Dedifferentiated amniotic fluid mesenchymal stem cell (primary cell): ENCODE data around the gene PRKAG2.

Experiments used
- DNase-seq: peaks from one replicate; pipeline ENCODE4 v3.0.0-alpha.2; 2016; ENCODE audit errors: extremely low spot score

The PRKAG2 gene

GRCh38 chr7:151710646-151711434 lies 166.1 kb downstream of the PRKAG2 start:
- no peak for DNase-seq

GRCh38 chr7:151710121-151710640 lies 166.7 kb downstream of the PRKAG2 start:
- DNase-seq, result no peak

- DNase-seq, result no peak
These were observed 167.5 kb downstream of the PRKAG2 start for GRCh38 chr7:151709141-151710038.

- no peak for DNase-seq
These were observed 168.3 kb downstream of the PRKAG2 start for GRCh38 chr7:151708610-151709009.

GRCh38 chr7:151707757-151708156 lies 169.2 kb downstream of the PRKAG2 start:
- DNase-seq, result no peak

- DNase-seq, result no peak
These were observed 169.8 kb downstream of the PRKAG2 start for GRCh38 chr7:151707105-151707469.

- DNase-seq, result no peak
These were observed 170.4 kb downstream of the PRKAG2 start for GRCh38 chr7:151706277-151707104.

- peak; percentile 16 for DNase-seq
These were observed 171.2 kb downstream of the PRKAG2 start for GRCh38 chr7:151705636-151706276.

GRCh38 chr7:151704960-151705635 lies 171.8 kb downstream of the PRKAG2 start:
- no peak for DNase-seq

- no peak for DNase-seq
These were observed 172.5 kb downstream of the PRKAG2 start for GRCh38 chr7:151704299-151704959.

- no peak for DNase-seq
These were observed 174.0 kb downstream of the PRKAG2 start for GRCh38 chr7:151702961-151703360.

- no peak for DNase-seq
These were observed 176.2 kb downstream of the PRKAG2 start for GRCh38 chr7:151700586-151701165.

GRCh38 chr7:151699928-151700319 lies 177.0 kb downstream of the PRKAG2 start:
- no peak for DNase-seq

GRCh38 chr7:151699147-151699927 lies 177.6 kb downstream of the PRKAG2 start:
- DNase-seq, result peak; percentile 42

GRCh38 chr7:151697942-151698341 lies 179.0 kb downstream of the PRKAG2 start:
- DNase-seq, result no peak

- DNase-seq, result no peak
These were observed 179.4 kb downstream of the PRKAG2 start for GRCh38 chr7:151697515-151697895.

- DNase-seq, result no peak
These were observed 180.0 kb downstream of the PRKAG2 start for GRCh38 chr7:151696721-151697514.

- no peak for DNase-seq
These were observed 180.9 kb downstream of the PRKAG2 start for GRCh38 chr7:151695951-151696541.
